ENCODE measurements around the gene EFS.

- TF ChIP-seq, protein P1, sequence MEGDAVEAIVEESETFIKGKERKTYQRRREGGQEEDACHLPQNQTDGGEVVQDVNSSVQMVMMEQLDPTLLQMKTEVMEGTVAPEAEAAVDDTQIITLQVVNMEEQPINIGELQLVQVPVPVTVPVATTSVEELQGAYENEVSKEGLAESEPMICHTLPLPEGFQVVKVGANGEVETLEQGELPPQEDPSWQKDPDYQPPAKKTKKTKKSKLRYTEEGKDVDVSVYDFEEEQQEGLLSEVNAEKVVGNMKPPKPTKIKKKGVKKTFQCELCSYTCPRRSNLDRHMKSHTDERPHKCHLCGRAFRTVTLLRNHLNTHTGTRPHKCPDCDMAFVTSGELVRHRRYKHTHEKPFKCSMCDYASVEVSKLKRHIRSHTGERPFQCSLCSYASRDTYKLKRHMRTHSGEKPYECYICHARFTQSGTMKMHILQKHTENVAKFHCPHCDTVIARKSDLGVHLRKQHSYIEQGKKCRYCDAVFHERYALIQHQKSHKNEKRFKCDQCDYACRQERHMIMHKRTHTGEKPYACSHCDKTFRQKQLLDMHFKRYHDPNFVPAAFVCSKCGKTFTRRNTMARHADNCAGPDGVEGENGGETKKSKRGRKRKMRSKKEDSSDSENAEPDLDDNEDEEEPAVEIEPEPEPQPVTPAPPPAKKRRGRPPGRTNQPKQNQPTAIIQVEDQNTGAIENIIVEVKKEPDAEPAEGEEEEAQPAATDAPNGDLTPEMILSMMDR (IDR thresholded peaks at IDR 0.05) = no peak
- TF ChIP-seq EZH2 (IDR thresholded peaks at IDR 0.05; ENCODE audit: borderline replicate concordance, insufficient read depth, low read depth, low read length, poor library complexity, severe bottlenecking) = no peak
Measured at GRCh38 chr14:23349156-23349845, 15.7 kb downstream of the EFS start.

All from B cell (primary cell).